MCF 10A (cell line): Measurements from ENCODE around the gene ASB6. TPM values are rescaled to one million over a fixed set of nuclear protein-coding genes. Genes with fewer than 3 reads are reported as not detected.

Experiments used
- BruUV-seq: library from RNA; stranded (reverse); fragments of 400-500 nt; replicated peaks from 2 replicates; lab custom pipeline; 2021; lab: Mats Ljungman, UMichigan
- CTCF ChIA-PET: fragments of 300-600 bp; sonication (Branson Sonifier 250); formaldehyde crosslinking; extraction: SDS; loops from one replicate; lab custom pipeline; 2021; ENCODE audit warnings: antibody characterized with exemption, inconsistent platforms; lab: Yijun Ruan, JAX
- POLR2A ChIA-PET: fragments of 300-600, 350-650 bp; sonication (Branson Sonifier 250); formaldehyde crosslinking; extraction: SDS; loops from one replicate; lab custom pipeline; 2020; ENCODE audit warnings: antibody characterized with exemption, inconsistent platforms; lab: Yijun Ruan, JAX
- DNase-seq: peaks from one replicate; pipeline ENCODE4 v3.0.0-alpha.2; 2018; ENCODE audit not compliant: unreplicated experiment
- H3K27ac Mint-ChIP-seq: one replicate; pipeline ENCODE4 v1.8.0; 2022; ENCODE audit warnings: mild to moderate bottlenecking, low read depth, mixed read lengths; ENCODE audit not compliant: unreplicated experiment
- H3K27me3 Mint-ChIP-seq: one replicate; pipeline ENCODE4 v1.8.0; 2022; ENCODE audit warnings: mixed read lengths; ENCODE audit not compliant: insufficient read depth, unreplicated experiment
- H3K36me3 Mint-ChIP-seq: one replicate; pipeline ENCODE4 v1.8.0; 2022; ENCODE audit warnings: mild to moderate bottlenecking, moderate library complexity, mixed read lengths; ENCODE audit not compliant: insufficient read depth, unreplicated experiment
- H3K4me1 Mint-ChIP-seq: one replicate; pipeline ENCODE4 v1.8.0; 2022; ENCODE audit warnings: mixed read lengths; ENCODE audit not compliant: insufficient read depth, unreplicated experiment
- H3K4me3 Mint-ChIP-seq: one replicate; pipeline ENCODE4 v1.8.0; 2022; ENCODE audit warnings: mild to moderate bottlenecking, moderate library complexity, mixed read lengths; ENCODE audit not compliant: unreplicated experiment
- H3K9me3 Mint-ChIP-seq: one replicate; pipeline ENCODE4 v1.8.0; 2022; ENCODE audit warnings: mixed read lengths; ENCODE audit not compliant: unreplicated experiment
- CTCF ChIP-seq: fragments of 200-600 bp; IDR thresholded peaks from one replicate; pipeline ENCODE4 v1.8.0; 2022; ENCODE audit warnings: antibody characterized with exemption, mild to moderate bottlenecking; ENCODE audit not compliant: unreplicated experiment
- intact Hi-C: fragments of 100-400 bp; cut with micrococcal nuclease; formaldehyde crosslinking; loops from 2 replicates; pipeline ENCODE4 v1.14.1; 2022
- total RNA-seq: library from RNA; stranded (reverse); gene quantifications from 2 replicates; pipeline ENCODE4 v1.2.3, GENCODE V29; 2022

ASB6 gene
- total RNA-seq, 1 experiment from 2014 or later, result 14.4 TPM

- TF ChIP-seq CTCF, result no peak
- peaks cover 10% of the 10 kb centered on the region for H3K4me1 Mint-ChIP-seq
- BruUV-seq, result no TSS peak
- no peaks in the 10 kb centered on the region for H3K9me3 Mint-ChIP-seq
- intact Hi-C loops, result loop anchor here (10.0 kb wide), 1 partner anchor 1066 kb away; the partner anchor contains the start of gene SPTAN1
- no peak within 1 kb of the TSS for H3K27ac Mint-ChIP-seq
- ChIA-PET POLR2A (interaction anchor here (0.5 to 1.7 kb wide), 8 partner anchors 10 to 748 kb away, joined by 3 to 4 read pairs (median 3); no protein-coding TSS in a partner anchor), CTCF (interaction anchor here (0.6 to 7.7 kb wide), 11 partner anchors 8 to 488 kb away, joined by 3 to 96 read pairs (median 6); no protein-coding TSS in a partner anchor)
- DNase-seq, result no peak
- no peaks in the 10 kb centered on the region for H3K36me3 Mint-ChIP-seq
- H3K27me3 Mint-ChIP-seq, result no peaks in the 10 kb centered on the region
- H3K4me3 Mint-ChIP-seq, result peak within 1 kb of the TSS; percentile 53
These were observed 21.2 kb downstream of the ASB6 start, which contains the start of gene C9orf50 for GRCh38 chr9:129620669-129621295. Gene C9orf50 (minus strand): TSS chr9:129621101. CDS start chr9:129620574, 527 bp downstream.

- Mint-ChIP-seq H3K9me3 (no peaks in the 10 kb centered on the region), H3K27ac (no peak overlapping the region), H3K36me3 (no peaks in the 10 kb centered on the region), H3K4me1 (peaks cover 10% of the 10 kb centered on the region), H3K4me3 (peak overlapping the region; percentile 53), H3K27me3 (no peaks in the 10 kb centered on the region)
- no peak for TF ChIP-seq CTCF
- POLR2A ChIA-PET, result interaction anchor here (0.7 to 1.7 kb wide), 6 partner anchors 9 to 747 kb away, joined by 3 to 4 read pairs (median 3); no protein-coding TSS in a partner anchor
- BruUV-seq, result no TSS peak
- CTCF ChIA-PET, result interaction anchor here (0.6 to 7.7 kb wide), 9 partner anchors 8 to 499 kb away, joined by 3 to 96 read pairs (median 7); no protein-coding TSS in a partner anchor
- intact Hi-C loops, result loop anchor here (10.0 kb wide), 1 partner anchor 1065 kb away; the partner anchor contains the start of gene SPTAN1
- DNase-seq, result peak; percentile 14
These were observed 21.9 kb downstream of the ASB6 start for GRCh38 chr9:129619787-129620668.

GRCh38 chr9:129617167-129617566 lies 24.8 kb downstream of the ASB6 start:
- no TSS peak for BruUV-seq
- H3K4me3 Mint-ChIP-seq, result no peak overlapping the region
- POLR2A ChIA-PET, result interaction anchor here (0.6 to 0.7 kb wide), 3 partner anchors 9 to 286 kb away, joined by 3 to 4 read pairs (median 4); partner anchors contain the start of gene NTMT1
- CTCF ChIA-PET, result interaction anchor here (0.8 to 2.0 kb wide), 3 partner anchors 443 to 478 kb away, joined by 3 to 6 read pairs (median 6); no protein-coding TSS in a partner anchor
- no peak overlapping the region for H3K27ac Mint-ChIP-seq
- TF ChIP-seq CTCF, result peak; percentile 37
- no peaks in the 10 kb centered on the region for H3K36me3 Mint-ChIP-seq
- H3K9me3 Mint-ChIP-seq, result no peaks in the 10 kb centered on the region
- intact Hi-C loops, result no loop called here
- H3K27me3 Mint-ChIP-seq, result no peaks in the 10 kb centered on the region
- no peaks in the 10 kb centered on the region for H3K4me1 Mint-ChIP-seq
- peak; percentile 53 for DNase-seq
